CMK (cell line): ENCODE measurements around the gene C1orf226.
A peak's percentile ranks its signal among the peaks of the same experiment; 100 is the strongest.

Experiments used
- DNase-seq: peaks from one replicate; pipeline ENCODE4 v3.0.0-alpha.2; 2010; ENCODE audit warnings: low read depth

C1orf226 gene

DNA sequence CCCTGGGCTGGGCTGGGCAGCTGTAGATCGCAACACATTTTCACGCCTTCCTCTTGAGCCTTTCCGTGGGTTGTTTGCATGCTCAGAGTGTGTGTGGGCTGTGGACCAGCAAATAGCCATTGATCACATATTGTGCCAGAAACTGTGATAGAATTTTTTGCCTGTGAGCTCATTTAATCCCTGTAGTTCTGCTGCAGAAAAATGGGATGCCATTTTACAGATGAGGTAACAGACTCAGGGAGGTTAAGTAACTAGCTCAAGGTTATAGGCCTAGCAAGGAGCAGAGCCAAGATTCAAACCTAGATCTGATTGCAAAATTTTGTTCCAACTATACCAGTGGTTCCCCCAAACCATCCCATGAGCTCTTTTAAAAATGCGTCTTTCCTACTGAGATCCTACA, 15.4 kb upstream of the C1orf226 start:
- DNase-seq: no peak

DNA sequence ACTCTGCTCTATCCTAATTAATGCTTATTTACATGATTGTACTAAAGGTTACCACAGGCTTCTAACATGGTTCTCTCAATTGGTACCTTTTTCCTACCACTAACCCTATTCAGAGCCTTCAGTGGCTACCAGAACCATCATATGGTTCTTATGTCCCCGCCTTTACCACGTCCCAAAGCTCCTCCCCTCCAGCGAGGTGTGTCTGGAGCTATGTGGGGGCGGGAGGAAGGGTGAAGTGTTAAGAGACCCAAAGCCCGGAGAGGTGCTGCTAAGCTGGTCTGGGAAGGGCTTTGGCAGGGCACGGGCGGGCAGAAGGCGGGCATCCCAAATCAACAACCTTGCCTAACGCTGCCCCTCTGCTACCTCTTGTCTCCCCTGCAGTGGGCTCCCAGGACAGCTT, 14.9 kb upstream of the C1orf226 start:
- no peak for DNase-seq

DNA sequence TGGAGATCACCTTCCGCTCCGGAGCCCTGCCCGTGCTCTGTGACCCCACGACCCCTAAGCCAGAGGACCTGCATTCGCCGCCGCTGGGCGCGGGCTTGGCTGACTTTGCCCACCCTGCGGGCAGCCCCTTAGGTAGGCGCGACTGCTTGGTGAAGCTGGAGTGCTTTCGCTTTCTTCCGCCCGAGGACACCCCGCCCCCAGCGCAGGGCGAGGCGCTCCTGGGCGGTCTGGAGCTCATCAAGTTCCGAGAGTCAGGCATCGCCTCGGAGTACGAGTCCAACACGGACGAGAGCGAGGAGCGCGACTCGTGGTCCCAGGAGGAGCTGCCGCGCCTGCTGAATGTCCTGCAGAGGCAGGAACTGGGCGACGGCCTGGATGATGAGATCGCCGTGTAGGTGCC, 14.5 kb upstream of the C1orf226 start:
- no peak for DNase-seq

DNA sequence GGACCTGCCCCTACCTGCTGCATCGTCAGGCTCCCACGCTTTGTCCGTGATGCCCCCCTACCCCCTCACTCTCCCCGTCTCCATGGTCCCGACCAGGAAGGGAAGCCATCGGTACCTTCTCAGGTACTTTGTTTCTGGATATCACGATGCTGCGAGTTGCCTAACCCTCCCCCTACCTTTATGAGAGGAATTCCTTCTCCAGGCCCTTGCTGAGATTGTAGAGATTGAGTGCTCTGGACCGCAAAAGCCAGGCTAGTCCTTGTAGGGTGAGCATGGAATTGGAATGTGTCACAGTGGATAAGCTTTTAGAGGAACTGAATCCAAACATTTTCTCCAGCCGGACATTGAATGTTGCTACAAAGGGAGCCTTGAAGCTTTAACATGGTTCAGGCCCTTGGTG, 13.8 kb upstream of the C1orf226 start:
- DNase-seq: no peak

DNA sequence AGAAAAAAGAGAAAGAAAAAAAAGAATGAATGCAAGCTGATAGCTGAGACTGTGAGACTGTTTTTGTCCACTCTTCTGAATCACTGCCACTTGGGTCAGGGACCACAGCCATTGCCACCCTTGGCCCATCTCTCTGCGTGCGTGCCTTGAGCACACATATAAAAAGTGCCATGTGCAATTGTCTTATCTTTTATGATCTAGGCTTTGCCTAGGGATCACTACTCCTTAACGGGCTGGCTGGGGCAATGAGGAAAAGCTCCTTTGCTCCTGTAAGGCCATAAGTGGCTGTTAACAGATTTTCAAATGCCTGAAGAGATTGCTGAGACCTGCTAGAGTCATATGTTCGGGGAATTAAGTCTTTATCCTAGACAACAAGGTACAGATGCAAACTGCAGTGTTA, 13.1 kb upstream of the C1orf226 start:
- no peak for DNase-seq

DNA sequence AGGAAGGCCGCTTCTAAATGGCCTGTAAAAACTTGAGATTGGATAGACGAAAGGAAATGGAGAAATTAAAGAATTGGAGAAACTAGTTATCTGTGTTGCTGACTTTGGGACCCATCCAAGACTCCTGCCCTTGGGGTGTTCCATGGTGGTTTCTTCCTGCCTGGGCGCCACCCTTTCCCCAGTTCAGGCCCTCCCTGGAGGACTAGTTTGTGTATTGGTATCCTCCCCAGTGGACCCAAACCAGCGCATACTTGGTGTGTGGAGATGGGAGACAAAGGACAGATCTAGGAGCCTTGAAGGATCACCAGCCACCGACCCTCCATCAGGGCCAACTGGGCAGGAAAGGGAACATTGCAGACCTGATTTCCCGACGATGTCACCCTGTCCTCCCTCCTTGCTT, 12.0 kb upstream of the C1orf226 start:
- DNase-seq: no peak

DNA sequence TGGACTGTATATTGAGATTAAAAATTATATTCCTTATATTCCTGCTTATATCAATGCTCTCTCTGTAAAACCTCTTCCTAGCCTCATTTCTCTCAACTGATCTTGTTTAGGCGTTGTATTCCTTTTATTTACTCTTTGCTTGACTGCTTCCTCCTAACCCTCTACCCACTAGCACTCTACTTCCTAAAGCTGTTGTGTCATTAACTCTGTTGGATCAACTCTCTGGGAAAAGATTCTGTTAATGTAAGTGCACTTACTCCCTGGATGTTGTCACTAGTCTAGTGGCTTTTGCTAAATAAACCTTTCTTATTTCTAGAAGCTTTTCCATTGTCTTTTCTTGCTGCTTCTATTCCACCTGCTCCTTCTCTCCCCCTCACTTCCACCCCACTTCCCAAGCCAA, 11.4 kb upstream of the C1orf226 start:
- no peak for DNase-seq

DNA sequence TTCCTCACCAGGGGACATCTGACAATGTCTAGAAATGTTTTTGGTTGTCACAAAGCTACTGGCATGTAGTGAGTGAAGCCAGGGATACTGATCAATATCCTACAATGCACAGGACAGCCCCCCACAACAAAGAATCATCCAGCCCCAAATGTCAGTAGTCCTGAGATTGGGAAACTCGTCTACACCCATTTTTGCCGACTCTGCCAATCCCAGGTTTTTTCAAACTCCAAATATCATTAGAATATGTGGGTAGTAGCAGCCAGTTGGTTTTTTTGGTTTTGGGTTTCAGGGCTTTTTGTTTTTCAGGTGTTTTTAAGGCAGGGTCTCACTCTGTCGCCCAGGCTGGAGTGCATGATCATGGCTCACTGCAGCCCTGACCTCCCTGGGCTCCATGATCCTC, 10.8 kb upstream of the C1orf226 start:
- DNase-seq: no peak

DNA sequence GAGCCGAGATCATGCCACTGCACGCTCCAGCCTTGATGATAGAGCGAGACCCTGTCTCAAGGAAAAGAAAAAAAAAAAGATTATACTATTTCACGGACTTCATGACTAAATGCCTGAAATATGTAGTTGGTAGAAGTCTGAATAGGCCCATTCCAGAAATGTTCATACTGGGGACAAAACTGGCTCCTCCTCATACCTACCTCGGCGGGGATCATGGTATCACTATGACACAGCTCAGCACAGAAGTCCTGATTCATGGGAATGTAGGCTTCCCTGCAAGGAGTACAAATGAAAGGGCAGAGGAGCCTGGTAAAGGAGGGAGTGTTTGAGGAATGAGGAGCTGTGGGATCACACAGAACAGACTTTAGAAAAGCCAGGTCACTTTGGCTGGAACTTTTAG, 9.9 kb upstream of the C1orf226 start:
- no peak for DNase-seq

DNA sequence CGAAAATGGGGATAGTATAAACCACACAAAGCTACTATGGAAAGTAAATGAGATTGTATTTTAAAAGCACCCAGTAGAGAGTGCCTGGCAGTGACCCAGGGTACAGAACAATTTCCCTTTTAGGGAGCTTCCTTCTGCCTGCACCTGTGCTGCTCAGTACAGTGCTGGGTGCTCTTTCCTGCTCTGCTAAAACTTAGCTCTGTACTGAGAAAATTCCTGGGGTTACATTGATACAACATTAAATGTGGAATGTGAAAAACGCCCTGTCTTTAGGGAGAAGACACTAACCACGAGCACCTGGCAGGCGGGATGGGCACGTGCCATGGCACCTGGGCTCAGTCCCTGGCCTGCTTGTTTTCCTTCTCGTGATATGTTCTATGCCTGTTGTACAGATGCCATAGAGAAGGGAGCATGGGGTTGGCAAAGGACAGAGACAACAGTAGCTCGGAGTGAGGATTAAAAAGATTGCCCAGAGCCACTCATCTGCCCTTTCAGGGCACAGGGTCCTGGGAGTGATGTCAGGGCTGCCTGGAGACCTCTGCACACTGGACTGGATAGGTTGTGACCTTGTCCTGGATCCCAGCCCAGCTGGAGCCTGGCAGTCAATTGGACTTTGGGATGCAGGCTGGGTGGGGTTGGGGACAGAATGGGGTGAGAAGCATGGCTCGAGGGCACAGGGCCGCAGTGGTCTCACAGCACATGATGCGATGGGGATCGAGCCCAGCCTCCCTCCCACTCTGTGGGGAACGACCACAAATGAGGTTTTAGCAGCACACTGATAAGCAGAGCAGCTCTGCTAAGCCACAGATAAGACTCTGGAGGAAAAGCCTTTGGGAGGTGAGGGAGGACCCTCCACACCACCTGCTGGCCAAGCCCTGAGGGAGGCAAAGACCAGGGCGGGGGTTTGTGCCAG, 9.1 kb upstream of the C1orf226 start:
- DNase-seq: peak; percentile 96

DNA sequence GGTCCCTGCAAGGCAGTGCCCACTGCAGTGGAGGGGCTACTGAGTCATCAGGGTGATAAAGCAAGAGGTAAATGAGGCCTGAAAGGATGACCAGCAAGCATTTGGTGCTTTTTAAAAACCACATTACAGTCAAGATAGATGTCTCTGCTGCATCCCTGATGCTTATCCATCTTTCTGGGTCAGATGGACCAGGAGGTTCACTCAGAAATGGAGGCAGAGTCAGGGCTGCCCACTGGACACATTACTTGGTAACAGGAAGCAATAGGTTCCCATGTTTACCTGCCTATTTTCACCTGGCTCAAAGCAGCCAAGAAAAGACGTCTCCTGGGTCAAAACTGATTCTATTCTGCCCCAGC, 8.5 kb upstream of the C1orf226 start:
- no peak for DNase-seq

DNA sequence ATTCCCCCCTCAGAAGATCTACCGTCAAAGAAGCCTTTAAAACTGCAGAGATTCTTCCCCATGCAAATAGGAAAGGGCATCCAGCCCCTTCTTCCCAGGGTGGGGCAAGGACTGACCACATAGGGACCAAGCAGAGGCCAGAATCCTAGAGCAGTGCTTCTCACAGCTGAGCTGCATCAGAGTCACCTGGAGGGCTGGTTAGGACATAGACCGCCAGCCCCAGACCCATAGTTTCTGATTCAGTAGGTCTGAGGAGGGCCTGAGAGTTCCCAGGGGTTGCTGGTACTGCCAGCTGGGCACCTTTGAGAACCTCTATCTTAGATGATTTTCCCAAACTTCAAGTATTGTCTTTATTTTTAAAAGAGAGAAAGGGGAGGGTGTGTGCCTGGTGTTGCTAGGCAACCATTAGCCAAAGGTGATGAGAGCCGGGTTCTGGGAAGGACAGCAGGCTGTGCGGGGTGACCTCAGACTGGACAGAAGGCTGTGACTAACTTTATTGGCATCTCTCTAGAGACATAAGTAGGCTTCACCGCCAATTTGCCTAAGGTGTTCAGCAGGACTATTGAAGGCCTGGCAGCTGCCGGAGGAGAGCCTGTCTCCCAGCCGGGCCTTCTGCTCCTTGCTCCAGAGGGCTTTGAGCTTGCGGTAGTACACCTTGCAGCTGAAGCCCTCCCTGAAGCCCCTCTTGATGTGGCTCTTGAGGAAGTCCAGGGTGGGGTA, 7.8 kb upstream of the C1orf226 start:
- DNase-seq: no peak

DNA sequence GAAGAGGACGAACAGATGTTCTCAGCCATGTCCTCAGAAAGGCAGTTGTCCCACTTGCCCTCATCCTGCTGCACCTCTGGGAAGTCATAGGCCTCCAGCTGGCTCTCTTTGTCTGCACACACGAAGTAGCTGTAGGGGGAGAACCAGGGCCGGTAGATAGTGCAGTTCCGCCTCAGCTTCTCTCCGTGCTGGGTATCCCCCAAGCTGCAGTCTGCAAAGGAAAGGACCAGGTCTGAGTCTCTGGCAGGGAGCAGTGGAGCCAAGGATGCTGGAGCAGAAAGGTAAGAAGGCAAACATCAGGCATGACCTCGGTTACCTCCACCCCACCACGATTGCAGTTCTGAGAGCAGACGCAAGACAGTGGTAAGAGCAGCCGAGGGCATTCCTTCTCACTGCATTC, 7.1 kb upstream of the C1orf226 start:
- DNase-seq: no peak

DNA sequence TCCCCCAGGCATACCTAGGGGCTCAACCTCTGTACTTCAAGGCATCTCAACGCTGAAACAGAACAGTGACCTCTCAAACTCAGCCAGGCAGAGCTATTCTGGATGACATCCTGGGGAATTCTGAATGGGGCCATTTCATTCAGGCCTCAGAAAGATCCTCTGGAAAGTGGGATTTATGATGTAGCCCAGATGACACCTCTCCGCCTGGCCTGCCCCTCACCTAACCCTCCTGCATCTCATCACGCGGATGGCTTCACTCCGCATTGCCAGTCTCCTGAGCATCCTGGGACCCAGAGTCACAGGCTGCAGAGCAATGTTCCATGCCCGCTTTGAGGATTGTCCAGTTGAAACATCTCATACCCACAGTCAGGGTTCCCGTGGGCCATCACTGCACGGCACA, 6.1 kb upstream of the C1orf226 start:
- DNase-seq: no peak

DNA sequence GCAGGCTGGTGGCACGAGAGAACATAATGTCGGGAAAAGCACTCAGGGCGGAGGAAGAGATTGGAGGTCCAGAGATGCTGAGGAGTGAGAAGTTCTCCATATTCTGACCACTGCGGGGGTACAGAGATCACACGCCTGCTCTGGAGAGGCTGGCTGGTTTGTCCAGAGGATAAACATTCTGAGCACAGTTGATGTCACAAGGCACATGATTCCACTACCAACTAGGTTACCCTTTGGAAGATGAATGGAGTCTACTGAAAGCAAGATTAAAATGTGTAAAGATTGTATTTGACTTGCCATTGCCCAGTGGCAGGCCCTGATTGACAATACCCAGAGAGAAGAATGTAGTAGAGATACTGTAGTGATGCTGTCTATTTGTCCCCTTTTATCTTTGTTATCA, 4.8 kb upstream of the C1orf226 start, which contains the start of gene SPATA46:
Gene SPATA46 (minus strand): TSS at position 164 of the 400 bp plus-strand sequence. CDS start 64 bp downstream, at position 100.
- no peak for DNase-seq

DNA sequence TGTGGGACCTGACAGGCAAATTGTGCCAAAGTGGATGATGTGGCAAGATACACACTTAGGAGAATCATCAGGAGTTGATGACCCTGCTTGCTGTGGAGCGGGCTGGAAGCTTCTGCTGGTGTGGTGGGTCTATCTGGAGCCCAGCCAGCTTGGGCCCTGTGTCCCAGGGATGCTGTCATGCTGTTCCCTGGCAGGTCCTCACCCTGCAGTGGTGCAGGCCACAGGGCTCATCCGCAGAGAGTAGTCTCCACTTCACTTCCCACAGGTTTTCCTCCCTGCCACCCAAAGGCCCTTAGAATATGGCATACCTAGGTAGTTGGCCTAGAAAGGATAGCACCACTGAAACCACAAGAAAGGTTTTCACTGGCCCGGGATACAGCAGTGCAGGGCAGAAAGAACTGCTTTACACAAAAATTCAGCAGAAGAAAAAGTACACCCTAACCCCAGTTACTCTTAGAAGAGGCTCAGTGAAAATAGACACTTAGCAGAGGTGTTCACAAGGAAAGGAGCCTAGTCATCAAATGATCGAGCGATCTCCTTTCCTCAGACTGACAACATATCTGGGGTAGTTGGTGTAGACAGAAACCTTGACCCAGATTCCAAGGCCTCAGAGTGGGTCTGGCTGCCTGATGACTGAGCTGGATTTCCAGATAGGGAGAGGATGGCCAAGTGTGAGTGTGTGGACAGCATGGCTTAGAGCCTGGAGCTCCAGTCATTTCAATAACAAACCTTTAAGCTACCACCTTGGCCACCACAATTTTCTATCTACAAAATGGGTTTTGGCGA, 1.3 kb upstream of the C1orf226 start:
- DNase-seq: no peak

DNA sequence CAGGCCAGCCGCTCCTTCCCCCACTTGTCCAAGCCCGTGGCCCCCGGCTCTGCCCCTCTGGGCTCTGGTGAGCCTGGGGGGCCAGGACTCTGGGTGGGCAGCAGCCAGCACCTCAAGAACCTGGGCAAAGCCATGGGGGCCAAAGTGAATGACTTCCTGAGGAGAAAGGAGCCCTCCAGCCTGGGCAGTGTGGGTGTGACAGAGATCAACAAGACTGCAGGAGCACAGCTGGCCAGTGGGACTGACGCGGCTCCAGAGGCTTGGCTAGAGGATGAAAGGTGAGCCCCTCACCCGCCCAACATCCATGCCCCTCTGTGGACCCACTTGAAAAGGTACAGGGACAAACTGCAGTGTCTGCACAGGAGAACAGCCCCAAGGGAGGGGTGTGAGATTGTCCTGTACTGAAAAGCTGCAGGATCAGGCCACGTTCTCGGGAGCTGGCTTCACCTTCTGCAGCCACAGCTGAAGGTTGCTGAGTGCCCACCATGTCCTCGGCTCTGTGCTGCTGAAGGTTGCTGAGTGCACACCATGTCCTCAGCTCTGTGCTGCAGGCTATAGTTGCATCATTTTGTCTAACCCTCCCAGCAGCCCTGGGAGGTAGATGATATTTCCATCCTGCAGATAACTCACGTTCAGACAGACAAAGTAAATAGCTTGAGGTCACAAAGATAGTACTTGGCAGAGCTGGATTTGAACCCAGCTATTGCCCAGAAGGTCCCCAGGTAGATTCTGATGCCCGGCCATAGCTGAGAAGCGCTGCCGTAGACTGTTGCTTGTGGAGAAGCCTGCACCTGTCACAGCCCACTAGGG, 618 bp downstream of the C1orf226 start:
- DNase-seq: no peak

DNA sequence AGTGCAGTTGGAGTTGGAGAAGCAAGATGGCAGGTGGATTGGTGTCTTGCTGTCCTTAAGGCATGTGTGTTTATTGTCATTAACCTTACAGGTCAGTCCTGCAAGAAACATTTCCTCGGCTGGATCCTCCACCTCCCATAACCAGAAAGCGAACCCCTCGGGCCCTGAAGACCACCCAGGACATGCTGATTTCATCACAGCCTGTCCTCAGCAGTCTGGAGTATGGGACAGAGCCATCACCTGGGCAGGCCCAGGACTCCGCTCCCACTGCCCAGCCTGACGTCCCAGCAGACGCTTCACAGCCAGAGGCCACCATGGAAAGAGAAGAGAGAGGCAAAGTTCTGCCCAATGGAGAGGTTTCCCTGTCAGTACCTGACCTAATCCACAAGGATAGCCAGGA, 1.6 kb downstream of the C1orf226 start:
- DNase-seq: no peak

DNA sequence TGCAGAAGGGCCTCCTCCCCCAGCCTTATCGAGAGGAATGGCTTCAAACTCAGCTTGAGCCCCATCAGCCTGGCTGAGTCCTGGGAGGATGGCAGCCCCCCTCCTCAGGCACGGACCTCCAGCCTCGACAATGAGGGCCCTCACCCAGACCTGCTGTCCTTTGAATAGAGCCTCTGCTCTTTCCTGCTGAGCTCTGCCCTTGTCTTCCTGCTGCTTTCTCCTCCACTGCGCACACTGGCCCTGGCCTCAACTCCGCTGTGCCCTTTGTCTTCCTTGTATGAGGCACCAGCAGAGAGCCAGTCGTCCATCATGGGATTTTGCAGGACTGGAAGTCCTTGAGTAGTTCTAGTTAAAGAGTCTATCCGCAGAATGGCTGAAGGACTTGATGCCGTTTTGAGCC, 2.0 kb downstream of the C1orf226 start:
- DNase-seq: no peak

DNA sequence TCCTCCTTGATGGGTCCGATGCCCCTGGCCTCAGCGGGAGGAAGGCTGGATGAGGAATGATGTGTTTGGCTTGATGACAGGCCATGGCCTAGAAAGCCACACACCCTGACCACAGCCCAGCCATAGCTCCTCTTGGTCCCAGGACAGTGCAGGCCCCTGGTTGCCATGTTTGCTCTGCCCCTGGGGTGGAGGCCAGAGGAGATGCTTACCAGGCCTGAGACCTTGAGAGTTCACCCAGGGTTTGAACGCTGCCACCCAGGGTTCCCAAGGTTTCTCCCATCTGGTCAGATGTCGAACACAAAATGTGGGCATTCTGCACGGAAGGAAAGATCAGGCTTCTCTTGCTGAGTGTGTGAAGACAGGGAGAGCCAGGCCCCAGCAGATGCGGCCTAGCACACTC, 2.6 kb downstream of the C1orf226 start:
- no peak for DNase-seq

DNA sequence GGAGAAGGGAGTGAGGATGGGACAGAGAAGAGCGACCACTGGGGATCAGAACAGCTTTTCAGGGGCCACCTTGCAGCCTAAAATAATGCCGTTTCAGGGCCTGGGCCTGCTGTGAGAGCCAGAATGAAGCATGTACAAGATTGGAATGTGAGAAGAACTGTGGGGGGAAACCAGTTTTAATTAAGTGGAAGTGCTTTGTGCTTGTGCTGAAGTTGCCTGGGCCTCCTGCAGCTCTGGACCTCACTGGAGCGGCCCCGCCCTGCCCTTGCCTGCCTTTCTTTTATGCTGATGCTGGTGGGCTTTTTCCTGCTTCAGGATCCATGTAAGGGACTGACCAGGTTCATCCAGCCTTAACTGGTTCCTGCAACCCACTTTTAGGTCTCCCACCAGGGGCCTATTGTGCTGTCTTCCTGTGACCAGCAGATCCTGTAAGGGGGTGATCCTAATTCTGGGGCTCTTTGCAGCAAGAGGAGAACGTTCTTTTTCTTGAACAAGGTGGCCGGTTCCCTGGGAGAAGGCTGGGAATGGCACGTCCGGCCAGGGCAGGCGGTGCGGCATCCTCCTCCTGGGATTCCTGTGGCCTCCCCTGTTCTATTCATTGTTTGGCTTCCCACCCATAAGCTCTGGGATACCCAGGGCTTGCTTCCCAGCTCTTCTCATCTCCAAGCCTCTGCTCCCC, 3.2 kb downstream of the C1orf226 start:
- DNase-seq: no peak
